Natural killer cell (primary cell): ENCODE results near the gene MYPN. TPM values are rescaled to one million over a fixed set of nuclear protein-coding genes. Genes with fewer than 3 reads are reported as not detected.

Experiments
- ATAC-seq, 3 donors: fragments of 150-1000 bp in 2 of 3; fragments of 200-7000 bp in 1 of 3; cut with Tn5 transposase; 1 replicate in 1 of 3; 2 replicates in 2 of 3; pipeline ENCODE4 v1.10.0; 2021; ENCODE audit warnings: mild to moderate bottlenecking in 2 of 3, moderate library complexity in 2 of 3
- DNase-seq, 2 donors: peaks; one replicate each; pipeline versions ENCODE4 v3.0.0 to v3.0.0-alpha.2; 2013 to 2021; ENCODE audit warnings: mixed read lengths in 1 of 2
- H3K27ac ChIP-seq: one replicate; pipeline ENCODE4 v1.5.1; 2013; ENCODE audit warnings: mild to moderate bottlenecking, low read length
- H3K27me3 ChIP-seq: one replicate; pipeline ENCODE4 v1.6.1; 2013; ENCODE audit warnings: low read length; ENCODE audit not compliant: control insufficient read depth, insufficient read depth
- H3K36me3 ChIP-seq: one replicate; pipeline ENCODE4 v1.6.1; 2013; ENCODE audit warnings: low read length; ENCODE audit not compliant: control insufficient read depth, insufficient read depth
- H3K4me1 ChIP-seq: one replicate; pipeline ENCODE4 v1.6.1; 2013; ENCODE audit warnings: low read length; ENCODE audit not compliant: control insufficient read depth, insufficient read depth
- H3K4me3 ChIP-seq: one replicate; pipeline ENCODE4 v1.5.1; 2013; ENCODE audit warnings: low read length
- H3K9me3 ChIP-seq: one replicate; pipeline ENCODE4 v1.6.1; 2013; ENCODE audit warnings: low read length; ENCODE audit not compliant: control insufficient read depth, insufficient read depth
- H3K27ac Mint-ChIP-seq, 2 donors: one replicate each; pipeline ENCODE4 v1.8.0; 2022; ENCODE audit warnings: mild to moderate bottlenecking in 2 of 2, mixed read lengths in 2 of 2, moderate library complexity in 1 of 2
- H3K27me3 Mint-ChIP-seq, 2 donors: one replicate each; pipeline ENCODE4 v1.8.0; 2022; ENCODE audit warnings: low read depth in 2 of 2, mixed read lengths in 2 of 2
- H3K36me3 Mint-ChIP-seq: one replicate; pipeline ENCODE4 v1.8.0; 2022; ENCODE audit warnings: mixed read lengths
- H3K4me1 Mint-ChIP-seq, 2 donors: one replicate each; pipeline ENCODE4 v1.8.0; 2022; ENCODE audit warnings: mixed read lengths in 2 of 2
- H3K4me3 Mint-ChIP-seq: one replicate; pipeline ENCODE4 v1.8.0; 2022; ENCODE audit warnings: mild to moderate bottlenecking, moderate library complexity, mixed read lengths
- H3K9me3 Mint-ChIP-seq, 2 donors: one replicate each; pipeline ENCODE4 v1.8.0; 2022; ENCODE audit warnings: mixed read lengths in 2 of 2
- CTCF ChIP-seq: fragments of 200-600 bp; IDR thresholded peaks from one replicate; pipeline ENCODE4 v1.8.0; 2022; ENCODE audit warnings: antibody characterized with exemption
- WGBS: methylation state at CpG from one replicate; pipeline ENCODE4 v1.1.7; 2013; ENCODE audit warnings: missing lambda C conversion rate; ENCODE audit not compliant: insufficient coverage; 5-methylcytosine and 5-hydroxymethylcytosine counted together
- intact Hi-C: fragments of 100-400 bp; cut with micrococcal nuclease; formaldehyde crosslinking; loops from one replicate; pipeline ENCODE4 v1.14.2; 2022
- total RNA-seq, 4 donors: library from RNA; stranded (reverse); fragments of 120-200 nt in 1 of 4; gene quantifications; one replicate each; pipeline versions ENCODE4 v1.2.3 to v1.2.4, GENCODE V29; 2013 to 2022

Gene MYPN
- total RNA-seq, 3 donors from 2014 or later (not counting 1 experiment from before 2014, with no cell fraction given), result not detected

GRCh38 chr10:68251625-68252495 is 142.6 kb downstream of the MYPN start:
- peaks cover 9 to 17% of the 10 kb centered on the region in 2 donors for H3K27me3 Mint-ChIP-seq
- ATAC-seq, result no peak
- no peaks in the 10 kb centered on the region for H3K9me3 Mint-ChIP-seq
- Histone ChIP-seq H3K27me3 (no peaks in the 10 kb centered on the region), H3K9me3 (no peaks in the 10 kb centered on the region), H3K27ac (no peak overlapping the region), H3K36me3 (no peaks in the 10 kb centered on the region), H3K4me1 (no peaks in the 10 kb centered on the region), H3K4me3 (no peak overlapping the region)
- DNase-seq, result no peak
- H3K36me3 Mint-ChIP-seq, result no peaks in the 10 kb centered on the region
- no peaks in the 10 kb centered on the region for H3K4me1 Mint-ChIP-seq
- no peak overlapping the region for H3K27ac Mint-ChIP-seq
- TF ChIP-seq CTCF, result no peak
- H3K4me3 Mint-ChIP-seq, result no peak overlapping the region
- 79% methylated on average over 5 of the region's 5 CpGs for WGBS
- intact Hi-C loops, result no loop called here

GRCh38 chr10:68253346-68253745 is 144.1 kb downstream of the MYPN start:
- DNase-seq (no peak), ATAC-seq (no peak)
- intact Hi-C loops, result no loop called here
- no peaks in the 10 kb centered on the region for H3K9me3 ChIP-seq
- Mint-ChIP-seq H3K36me3 (no peaks in the 10 kb centered on the region), H3K4me1 (no peaks in the 10 kb centered on the region), H3K9me3 (no peaks in the 10 kb centered on the region), H3K4me3 (no peak overlapping the region), H3K27me3 (peaks cover 17 to 24% of the 10 kb centered on the region in 2 donors), H3K27ac (no peak overlapping the region)
- H3K27ac ChIP-seq, result no peak overlapping the region
- WGBS, result 50% methylated on average over 1 of the region's 1 CpG
- H3K36me3 ChIP-seq, result no peaks in the 10 kb centered on the region
- no peaks in the 10 kb centered on the region for H3K27me3 ChIP-seq
- H3K4me3 ChIP-seq, result no peak overlapping the region
- no peak for TF ChIP-seq CTCF
- no peaks in the 10 kb centered on the region for H3K4me1 ChIP-seq

GRCh38 chr10:68261132-68261856 is 152.0 kb downstream of the MYPN start:
- intact Hi-C loops, result no loop called here

More at GRCh38 chr10:68261132-68261856, 152.0 kb downstream of the MYPN start:
- peaks cover 5% of the 10 kb centered on the region for H3K9me3 ChIP-seq
- H3K27ac Mint-ChIP-seq, result no peak overlapping the region
- H3K4me3 Mint-ChIP-seq, result no peak overlapping the region
- no peaks in the 10 kb centered on the region for H3K4me1 Mint-ChIP-seq
- H3K36me3 Mint-ChIP-seq, result no peaks in the 10 kb centered on the region
- no peaks in the 10 kb centered on the region for H3K9me3 Mint-ChIP-seq
- H3K27ac ChIP-seq, result no peak overlapping the region
- 95% methylated on average over 8 of the region's 8 CpGs for WGBS
- H3K36me3 ChIP-seq, result no peaks in the 10 kb centered on the region
- no peak for DNase-seq
- ATAC-seq, result no peak
- H3K4me1 ChIP-seq, result no peaks in the 10 kb centered on the region
- TF ChIP-seq CTCF, result no peak
- H3K27me3 Mint-ChIP-seq, result peaks cover 19 to 24% of the 10 kb centered on the region in 2 donors
- H3K4me3 ChIP-seq, result no peak overlapping the region
- H3K27me3 ChIP-seq, result no peaks in the 10 kb centered on the region

Other genes starting within 250 kb of the MYPN start
- gene SIRT1, start 224.8 kb upstream of the MYPN start, total RNA-seq, result 10 to 100 TPM; 38.2 to 51.0 (median 48.2) TPM
- 100 to 1,000 TPM in 1 of 3 donors, 10 to 100 TPM in 2; 78.4 to 104 (median 83.9) TPM for gene HERC4, start 34.2 kb upstream of the MYPN start, total RNA-seq
- gene ATOH7, start 122.6 kb downstream of the MYPN start, total RNA-seq, result not detected
- 100 to 1,000 TPM; 132 to 162 (median 142) TPM for gene HNRNPH3, start 222.6 kb downstream of the MYPN start, total RNA-seq
- gene PBLD, start 223.4 kb downstream of the MYPN start, total RNA-seq, result 1 to 10 TPM; 1.4 to 2.1 (median 1.4) TPM